HG02970 (cell line): ENCODE results near the gene ATP1A2.
A peak's percentile ranks its signal among the peaks of the same experiment; 100 is the strongest.

Experiments
- ATAC-seq: cut with Tn5 transposase; IDR thresholded peaks from one replicate; pipeline ENCODE4 v1.9.1; 2021; ENCODE audit warnings: mild to moderate bottlenecking, moderate library complexity, moderate number of reproducible peaks; ENCODE audit not compliant: unreplicated experiment, low FRiP score

ATP1A2 gene

DNA sequence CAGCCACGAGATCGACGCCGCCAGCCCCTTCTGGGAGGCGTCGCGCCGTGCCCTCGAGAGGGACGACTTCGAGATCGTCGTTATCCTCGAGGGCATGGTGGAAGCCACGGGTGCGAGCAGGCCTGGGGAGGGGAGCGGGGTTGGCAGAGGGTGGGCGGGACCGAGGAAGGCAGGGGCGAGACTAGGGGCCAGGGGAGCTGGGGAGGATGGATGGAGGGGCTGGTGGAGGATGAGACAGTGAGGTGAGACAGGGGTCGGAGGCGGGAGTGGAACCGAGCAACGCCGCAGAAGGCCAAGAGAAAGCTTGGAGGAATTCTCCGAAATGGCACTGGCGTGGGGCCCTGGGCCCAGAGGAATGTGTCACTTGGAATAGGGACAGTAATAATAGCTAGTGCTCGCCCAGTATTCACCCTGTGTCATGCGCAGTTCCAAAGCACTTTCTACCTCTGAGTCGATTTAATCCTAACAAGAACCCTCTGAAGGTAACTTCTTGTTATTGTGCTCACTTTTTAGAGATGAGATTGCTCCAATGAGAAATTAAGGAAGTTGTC is 30.7 kb upstream of the ATP1A2 start:
- no peak for ATAC-seq

- ATAC-seq, result no peak
Measured at GRCh38 chr1:160085686-160086455, 29.7 kb upstream of the ATP1A2 start.

DNA sequence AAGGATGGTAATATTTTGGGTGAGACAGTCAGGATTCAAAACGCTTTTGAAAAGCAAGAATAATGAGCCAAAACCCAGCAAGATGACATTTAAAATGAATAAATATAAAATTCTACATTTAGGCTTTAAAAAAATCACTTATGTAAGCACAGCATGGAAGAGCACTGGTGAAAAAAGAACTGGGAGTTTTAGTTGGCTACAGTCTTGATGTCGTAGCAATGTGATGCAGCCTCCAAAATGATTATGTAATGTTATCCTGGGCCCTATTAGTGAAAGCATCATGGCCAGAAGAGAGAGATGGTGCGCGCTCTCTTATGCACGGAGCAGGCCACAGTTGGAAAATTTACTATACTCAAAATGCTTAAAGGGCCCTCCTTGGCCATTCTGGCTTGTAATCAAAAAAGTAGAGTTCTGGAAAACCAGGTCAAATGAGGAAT is 29.1 kb upstream of the ATP1A2 start:
- no peak for ATAC-seq

GRCh38 chr1:160087118-160087662 is 28.4 kb upstream of the ATP1A2 start:
- no peak for ATAC-seq

GRCh38 chr1:160089883-160090282 is 25.7 kb upstream of the ATP1A2 start:
- ATAC-seq, result no peak

GRCh38 chr1:160090760-160091159 is 24.8 kb upstream of the ATP1A2 start:
- no peak for ATAC-seq

DNA sequence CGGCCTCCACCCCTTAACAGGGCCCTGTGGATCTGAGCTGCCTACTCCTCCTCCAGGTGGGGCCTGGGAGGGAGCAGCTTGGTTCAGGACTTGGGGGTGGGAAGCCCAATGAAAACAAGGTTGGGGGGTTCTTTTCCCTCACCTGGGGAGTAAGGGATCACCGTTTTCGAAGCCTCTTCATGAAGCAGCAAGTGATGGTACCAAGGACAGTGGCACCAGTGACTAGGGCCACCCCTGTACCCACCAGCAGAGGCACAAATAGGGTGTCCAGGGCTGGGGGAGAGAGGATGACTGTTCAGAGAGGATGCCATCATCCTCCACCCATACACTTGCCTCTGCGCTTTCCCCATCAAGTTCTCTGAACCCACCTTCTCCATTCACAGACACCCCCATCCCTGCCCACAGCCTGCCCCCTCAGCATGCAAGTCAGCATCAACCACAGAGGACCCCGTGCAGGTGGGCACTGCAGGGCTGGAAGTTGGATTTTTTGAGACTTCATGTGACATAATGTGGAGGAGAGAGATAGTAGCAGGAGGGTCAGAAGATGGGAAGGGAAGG is 23.8 kb upstream of the ATP1A2 start:
- no peak for ATAC-seq

GRCh38 chr1:160092366-160093068 is 23.0 kb upstream of the ATP1A2 start:
- ATAC-seq, result no peak

DNA sequence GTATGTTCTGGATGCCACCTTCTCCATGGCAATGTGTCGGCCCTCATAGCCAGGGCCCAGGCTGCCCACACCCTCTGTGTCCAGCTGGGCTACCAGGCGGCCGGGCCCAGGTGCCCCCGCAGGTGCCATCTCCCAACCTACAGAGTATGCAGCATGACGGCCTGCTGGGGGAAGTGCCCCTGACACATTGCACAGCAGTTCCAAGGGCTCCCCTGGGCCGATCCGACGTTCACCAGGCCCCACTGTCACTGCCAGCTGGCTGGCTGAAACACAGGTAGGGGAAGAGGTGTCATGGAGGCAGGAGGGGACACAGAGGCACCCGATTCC is 22.5 kb upstream of the ATP1A2 start:
- ATAC-seq, result no peak

DNA sequence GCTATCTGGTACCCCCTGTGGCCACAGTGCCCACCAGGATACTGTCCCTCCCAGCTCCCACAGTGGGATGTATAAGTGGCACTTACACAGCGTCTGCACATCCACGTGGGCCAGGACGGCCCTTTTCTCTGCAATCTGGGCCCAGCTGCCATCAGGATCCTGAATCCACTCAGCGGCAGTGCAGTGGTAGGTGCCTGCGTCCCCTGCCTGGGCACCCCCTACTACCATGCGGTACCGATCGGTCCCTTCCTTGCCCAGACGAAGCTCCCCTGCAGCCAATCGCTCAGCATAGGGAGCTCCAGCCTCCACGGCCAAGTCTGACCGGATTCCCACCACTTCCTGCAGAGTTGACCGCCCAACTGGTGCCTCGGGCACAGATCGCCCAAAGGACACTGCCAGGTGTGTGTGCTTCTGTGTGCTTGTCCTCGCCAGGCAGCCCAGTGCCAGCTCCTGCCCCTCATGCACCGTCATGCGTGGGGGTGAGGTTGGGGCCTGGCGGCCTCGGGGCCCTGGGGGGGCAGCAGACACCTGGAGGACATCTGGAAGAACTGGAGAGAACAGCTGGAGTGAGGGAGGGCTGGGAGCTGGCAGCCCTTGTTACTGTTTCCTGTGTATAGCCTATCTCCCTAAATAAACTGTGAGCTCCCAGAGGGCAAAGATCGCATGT is 21.8 kb upstream of the ATP1A2 start:
- ATAC-seq, result no peak

DNA sequence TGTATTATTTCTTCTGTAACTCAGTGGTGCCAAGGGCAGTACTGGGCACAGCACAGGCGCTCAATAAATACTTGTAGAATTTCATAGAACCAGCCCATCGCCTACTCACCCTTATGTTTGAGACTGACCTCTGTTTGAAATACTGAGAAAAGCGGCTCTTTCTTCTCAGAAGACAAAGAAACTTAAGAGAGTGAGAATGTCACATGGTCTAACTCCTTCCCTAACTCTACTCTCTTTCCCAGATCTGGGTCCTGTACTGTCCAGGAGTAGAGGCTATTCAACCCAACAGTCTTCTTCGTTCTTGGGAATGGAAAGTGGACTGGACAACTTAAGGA is 21.3 kb upstream of the ATP1A2 start:
- ATAC-seq, result no peak

- ATAC-seq, result no peak
Measured at GRCh38 chr1:160094806-160095205, 20.8 kb upstream of the ATP1A2 start.

DNA sequence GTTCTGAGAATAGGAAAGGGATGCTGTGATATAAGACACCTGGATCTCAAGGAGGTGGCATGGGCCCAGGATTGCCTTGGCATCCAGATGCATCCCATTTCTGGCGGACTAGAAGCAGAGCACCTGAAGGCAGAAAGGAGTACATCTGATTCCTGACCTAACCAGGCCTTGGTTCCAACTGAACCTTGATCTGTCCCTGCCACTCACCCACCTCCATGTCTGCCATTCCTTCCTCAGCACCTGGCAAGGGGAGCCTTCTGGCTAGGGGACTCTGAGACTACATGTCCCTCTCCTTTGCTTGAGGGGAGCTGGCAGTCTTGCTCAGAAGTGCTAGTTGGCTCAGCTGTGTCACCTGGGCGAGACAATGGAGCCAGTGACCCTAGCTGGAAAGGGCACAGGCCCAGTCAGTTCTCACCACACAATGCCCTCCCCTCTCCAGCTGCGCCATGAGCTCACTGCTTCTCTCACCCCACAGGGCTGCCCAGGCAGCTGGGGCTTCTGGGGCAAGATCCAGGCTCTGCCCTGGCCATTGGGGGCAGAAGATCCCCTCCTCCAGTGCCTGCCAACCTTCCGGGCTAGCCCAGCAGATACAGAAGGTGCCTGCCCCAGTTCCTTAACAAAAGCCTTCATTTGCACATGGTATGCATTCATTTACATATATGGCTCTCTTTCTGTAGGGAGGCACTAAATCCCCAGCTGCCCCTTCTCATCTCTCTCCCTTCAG is 20.0 kb upstream of the ATP1A2 start:
- ATAC-seq, result no peak

- no peak for ATAC-seq
Measured at GRCh38 chr1:160096274-160097116, 19.1 kb upstream of the ATP1A2 start.

DNA sequence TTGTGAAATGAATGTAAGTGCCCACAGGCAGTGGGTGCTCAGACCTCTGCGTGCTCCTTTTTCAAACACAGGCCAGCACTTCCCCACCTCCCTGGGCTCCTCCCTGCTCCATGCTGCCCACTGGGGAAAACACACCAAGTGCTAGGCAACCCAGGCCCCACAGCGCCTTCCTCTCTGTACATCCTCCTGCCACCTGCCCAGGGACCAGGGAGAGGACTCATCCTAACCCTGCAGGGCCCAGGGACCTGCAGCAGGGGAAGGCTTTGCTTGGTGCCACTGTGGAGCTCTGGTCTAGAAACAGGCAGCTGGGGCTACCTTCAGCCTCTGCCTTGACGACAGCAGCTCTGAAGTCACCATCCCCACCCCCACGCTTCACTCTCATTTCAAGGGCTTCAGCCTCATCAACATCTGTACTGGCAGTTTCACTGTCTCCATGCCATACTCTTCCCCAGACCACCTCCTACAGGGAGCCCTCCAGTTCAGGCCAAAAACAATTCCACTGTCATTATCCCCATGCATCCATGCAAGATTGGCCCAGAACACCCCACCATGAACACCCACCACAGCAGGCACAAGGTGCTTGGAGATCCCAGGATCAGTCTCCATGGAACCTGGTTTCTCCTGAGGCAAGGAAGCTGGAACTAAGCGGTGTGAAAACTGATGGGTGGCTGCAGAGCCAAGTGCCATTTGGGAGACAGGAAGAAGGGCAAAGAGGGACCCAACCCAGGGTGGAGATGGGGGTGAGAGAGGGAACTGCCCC is 18.2 kb upstream of the ATP1A2 start:
- ATAC-seq, result no peak

DNA sequence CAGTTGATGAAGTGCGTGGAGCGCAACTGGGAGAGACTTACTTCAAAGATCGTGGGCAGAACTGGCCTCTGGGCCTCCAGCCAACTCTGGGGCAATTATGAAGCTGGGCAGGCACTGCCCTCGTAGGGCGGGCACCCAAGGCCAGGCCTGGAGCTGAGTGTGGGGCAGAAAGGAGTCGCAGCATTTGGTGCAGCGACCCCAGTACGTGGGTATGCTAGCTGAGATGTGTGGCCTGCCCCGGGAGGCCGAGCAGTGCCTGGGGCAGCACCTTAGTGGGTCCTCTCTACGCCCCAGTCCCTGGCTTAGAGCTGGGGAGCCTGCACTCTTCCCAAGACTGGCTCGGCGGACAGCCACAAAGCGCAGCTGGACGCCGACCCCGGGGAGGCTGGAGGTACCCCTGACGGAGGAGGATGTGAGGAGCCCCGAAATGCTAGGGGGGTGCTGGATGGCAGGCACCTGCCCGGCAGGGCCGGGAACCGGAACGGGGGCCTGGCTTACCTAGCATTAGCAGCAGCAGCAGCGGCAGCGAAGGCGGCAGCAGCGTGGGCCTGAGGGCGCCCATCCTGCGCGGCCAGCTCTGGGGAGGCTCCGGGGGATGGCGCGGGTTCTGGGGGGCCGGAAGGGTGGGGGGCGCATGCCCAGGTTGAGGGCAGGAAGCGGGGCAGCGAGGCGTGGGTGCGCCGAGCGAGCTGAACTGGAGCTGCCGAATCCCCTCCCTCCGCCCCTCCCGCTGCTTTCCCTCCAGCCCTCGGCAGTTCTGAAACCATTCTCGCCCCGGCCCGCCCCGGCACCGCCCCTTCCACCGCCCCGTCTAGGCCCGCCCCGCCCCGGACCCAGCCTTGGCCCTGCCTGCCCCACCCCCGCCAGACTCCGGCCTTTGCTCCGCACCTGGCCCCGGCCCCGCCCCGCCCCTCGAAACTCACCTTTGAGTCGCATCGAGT is 17.4 kb upstream of the ATP1A2 start, which contains the start of gene IGSF8:
Gene IGSF8, minus strand, starts transcription at position 709 of the 941 bp plus-strand sequence. Its CDS starts 147 bp downstream, at position 562.
- peak; percentile 51 for ATAC-seq

- ATAC-seq, result peak; percentile 85
Measured at GRCh38 chr1:160098852-160099561, 16.6 kb upstream of the ATP1A2 start.
